Activated naive CD4-positive, alpha-beta T cell (primary cell): ENCODE data around the gene IGSF21.

Source experiments
- DNase-seq, 4 experiments: peaks; one replicate each; lab custom pipeline; 2025; lab: John Stamatoyannopoulos, UW

Gene IGSF21

GRCh38 chr1:18205319-18205718, 97.7 kb downstream of the IGSF21 start:
- no peak for DNase-seq

DNA sequence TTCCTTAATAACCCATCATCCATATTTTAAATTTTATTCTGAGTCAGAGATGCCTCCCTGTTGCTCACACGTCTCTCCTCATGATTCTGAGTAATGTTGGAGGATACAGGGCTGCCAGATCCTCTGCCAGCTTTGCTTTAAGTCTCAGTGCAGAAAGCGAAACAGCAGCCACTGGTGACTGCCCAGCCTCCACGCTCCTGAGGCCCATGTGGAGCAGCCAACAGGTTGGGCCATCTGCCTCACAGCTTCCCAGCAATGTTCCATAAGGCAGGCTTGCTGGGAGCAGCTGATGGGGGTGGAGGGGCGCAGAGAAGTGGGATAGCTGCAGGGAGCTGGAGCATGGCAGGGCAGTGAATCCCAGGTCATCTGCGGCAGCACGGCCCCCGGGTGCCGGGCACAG, 104.2 kb downstream of the IGSF21 start:
- DNase-seq: no peak

GRCh38 chr1:18217398-18218043, 109.9 kb downstream of the IGSF21 start:
- DNase-seq: no peak

GRCh38 chr1:18229625-18230024, 122.0 kb downstream of the IGSF21 start:
- no peak for DNase-seq

- DNase-seq: no peak
Observed at GRCh38 chr1:18230321-18230720, 122.7 kb downstream of the IGSF21 start.

GRCh38 chr1:18230840-18231239, 123.2 kb downstream of the IGSF21 start:
- no peak for DNase-seq

DNA sequence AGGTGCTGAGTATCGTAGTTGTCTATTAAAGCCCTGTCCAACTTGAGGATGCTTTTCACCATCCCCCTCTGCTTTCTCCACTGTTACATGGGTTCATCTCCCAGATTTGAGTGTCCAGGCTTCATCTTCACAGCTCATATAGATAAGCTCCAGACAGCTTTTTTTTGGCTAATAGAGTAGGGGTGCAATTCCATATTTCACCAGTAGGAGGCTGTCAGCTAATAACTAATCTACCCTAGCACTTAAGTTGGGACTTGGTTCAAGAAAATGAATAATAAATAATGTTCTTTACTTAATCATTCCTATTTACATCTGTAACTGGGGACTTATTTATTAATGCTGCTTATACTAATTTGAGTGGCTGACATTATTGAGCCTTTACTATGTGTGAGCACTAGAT, 124.5 kb downstream of the IGSF21 start:
- DNase-seq: no peak

- no peak for DNase-seq
Observed at GRCh38 chr1:18233176-18233864, 125.7 kb downstream of the IGSF21 start.

DNA sequence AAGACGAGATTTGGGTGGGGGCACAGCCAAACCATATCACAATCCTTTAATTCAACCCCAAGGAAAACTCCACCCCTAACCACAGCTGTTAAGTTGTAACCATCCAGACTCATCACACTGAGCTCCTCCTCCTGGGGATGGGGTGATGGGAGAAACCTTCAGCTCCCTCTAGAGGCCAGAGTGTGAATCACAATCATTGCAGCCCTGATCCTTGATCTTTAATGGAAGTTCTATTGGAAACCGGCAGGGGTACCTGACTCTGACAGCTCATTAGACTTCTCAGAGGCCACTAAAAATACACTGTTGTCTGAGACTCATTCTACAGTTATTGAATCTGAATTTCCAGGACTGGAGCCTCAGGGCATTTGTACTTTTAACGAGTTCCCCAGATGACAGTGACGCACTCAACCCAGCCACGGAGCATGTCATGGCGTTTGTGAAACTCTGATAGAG, 127.2 kb downstream of the IGSF21 start:
- no peak for DNase-seq

DNA sequence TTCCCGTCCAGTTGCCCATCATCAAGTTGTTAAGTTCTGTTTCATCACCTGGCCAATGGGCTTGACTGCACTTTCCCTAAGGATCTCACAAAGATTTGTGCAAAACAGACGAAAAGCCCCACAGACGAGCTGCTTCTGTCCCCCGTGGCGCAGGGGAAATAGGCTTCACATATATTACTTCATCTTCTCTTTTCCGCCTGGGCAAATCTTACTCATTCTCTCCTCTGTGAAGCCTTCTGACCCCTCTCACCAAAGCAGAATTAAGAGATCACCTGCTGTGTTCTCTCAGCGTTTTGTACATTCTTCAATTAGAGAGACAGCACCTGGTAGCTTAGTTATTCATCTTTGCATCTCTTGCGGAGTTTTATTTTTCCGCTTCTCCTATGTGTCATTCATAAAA, 129.8 kb downstream of the IGSF21 start:
- no peak for DNase-seq

GRCh38 chr1:18238190-18238589, 130.6 kb downstream of the IGSF21 start:
- DNase-seq: no peak

DNA sequence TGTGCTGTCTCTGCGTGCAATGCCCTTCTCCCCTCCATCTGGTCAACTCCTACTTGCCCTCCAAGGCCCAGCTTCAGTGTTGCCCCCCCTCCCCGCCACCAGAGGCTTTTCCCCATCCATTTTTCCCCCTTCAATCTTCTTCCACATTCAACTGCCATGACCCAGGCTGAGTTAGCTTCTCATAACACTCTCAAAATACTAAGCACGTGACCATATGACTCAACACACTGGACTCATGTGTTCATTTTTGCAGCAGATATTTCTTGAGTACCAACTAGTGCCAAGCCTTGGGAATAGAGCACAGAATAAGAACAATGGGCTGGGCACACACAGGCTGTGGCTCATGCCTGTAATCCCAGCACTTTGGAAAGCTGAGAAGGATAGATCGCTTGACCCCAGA, 132.1 kb downstream of the IGSF21 start:
- DNase-seq: no peak

DNA sequence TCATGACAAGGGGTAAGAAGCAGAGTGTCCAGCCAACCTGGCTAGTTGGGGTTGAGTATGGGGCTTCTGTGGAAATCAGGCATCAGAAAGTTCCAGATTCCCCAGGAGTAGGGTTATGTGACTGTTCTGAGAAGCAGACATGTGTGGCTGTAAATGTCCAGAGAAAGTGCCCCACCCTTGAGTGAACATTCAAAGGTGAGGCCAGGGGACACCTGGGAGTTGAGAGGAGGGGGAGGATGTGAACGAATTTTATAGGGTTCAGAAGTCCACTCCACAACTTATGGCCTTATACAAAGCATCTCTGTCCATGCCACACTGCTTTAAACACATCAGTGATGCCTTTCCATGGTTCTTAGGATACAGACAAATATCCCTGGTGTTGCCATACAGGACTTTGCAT, 133.3 kb downstream of the IGSF21 start:
- no peak for DNase-seq

GRCh38 chr1:18241891-18242290, 134.3 kb downstream of the IGSF21 start:
- DNase-seq: no peak

- no peak for DNase-seq
Observed at GRCh38 chr1:18243503-18244175, 136.0 kb downstream of the IGSF21 start.

- DNase-seq: no peak
Observed at GRCh38 chr1:18244762-18245161, 137.2 kb downstream of the IGSF21 start.

- no peak for DNase-seq
Observed at GRCh38 chr1:18245647-18246046, 138.0 kb downstream of the IGSF21 start.

- no peak for DNase-seq
Observed at GRCh38 chr1:18246543-18246942, 138.9 kb downstream of the IGSF21 start.

DNA sequence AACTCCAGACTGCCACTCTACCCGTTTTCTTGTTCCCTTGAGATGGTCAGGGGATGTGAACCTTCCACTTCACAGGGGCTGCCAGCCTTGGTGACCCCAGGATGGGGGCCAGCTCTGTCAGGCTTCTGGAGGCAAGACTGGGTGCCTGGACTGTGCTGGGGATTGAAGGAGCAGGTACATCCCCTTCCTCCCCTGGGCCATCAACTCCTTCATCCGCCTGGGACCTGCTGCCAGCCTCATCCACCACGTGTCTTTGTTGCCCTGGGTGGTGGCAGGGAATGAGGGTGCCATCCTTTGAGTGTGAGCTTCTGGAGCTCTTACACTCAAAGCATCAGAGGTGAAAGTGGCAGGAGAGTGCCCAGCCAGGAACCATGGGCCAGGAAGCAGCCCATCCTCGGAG, 139.6 kb downstream of the IGSF21 start:
- DNase-seq: no peak

GRCh38 chr1:18249631-18250030, 142.0 kb downstream of the IGSF21 start:
- no peak for DNase-seq

- DNase-seq: no peak
Observed at GRCh38 chr1:18253093-18253492, 145.5 kb downstream of the IGSF21 start.

DNA sequence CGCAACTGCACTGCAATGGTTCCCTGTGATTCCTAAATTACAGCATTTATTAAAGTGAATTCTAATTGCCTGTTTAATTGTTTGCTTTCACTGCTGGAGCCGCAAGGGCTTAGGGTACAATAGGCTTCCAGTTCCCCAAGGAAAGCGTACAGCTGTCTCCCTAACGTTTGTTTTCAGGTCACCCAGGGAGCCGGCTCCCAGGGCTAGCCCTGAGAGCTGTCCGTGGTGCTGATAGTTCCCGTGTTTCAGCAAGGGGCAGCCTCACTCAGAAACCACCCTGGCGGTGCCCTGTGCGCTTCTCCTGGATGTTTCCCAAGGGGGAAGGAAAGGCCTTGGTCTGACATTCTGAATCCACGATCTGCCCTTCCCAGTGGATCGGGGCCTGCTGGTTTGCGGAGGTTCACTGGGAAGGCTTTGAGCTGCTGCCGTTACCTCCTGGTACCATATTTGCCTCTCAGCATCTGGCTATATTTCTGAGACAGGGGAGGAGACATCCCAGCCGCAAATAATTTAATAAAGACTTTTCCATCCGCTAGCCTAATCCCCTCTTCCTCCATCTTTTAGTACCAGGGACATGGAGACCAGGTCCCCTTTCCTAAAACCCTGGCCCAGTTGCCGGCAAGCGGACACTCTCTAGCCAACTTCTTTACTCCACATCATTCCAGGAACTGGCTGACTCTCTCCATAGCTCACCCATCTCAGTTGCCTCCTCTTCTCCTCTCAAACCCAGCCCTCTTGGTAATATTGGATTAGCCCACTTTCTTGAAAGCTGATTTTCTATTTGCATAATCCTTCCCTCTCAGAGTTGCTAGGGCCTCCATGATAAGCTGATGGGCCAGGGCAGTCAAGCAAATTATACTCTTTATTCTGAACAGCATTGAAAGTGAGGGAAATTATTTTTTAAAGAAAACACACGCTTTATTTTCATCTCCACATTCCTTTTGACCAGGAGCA, 149.0 kb downstream of the IGSF21 start:
- peak in 1 of 4 experiments; percentile 2 for DNase-seq
